Measurements from ENCODE around the gene SMOC2. TPM values are rescaled to one million over a fixed set of nuclear protein-coding genes. Genes with fewer than 3 reads are reported as not detected.

Gene SMOC2
- total and polyA plus RNA-seq, 2 of the 13 experiments (the other 11 are each of a cell fraction or from before 2014, with no cell fraction given): not detected

DNA sequence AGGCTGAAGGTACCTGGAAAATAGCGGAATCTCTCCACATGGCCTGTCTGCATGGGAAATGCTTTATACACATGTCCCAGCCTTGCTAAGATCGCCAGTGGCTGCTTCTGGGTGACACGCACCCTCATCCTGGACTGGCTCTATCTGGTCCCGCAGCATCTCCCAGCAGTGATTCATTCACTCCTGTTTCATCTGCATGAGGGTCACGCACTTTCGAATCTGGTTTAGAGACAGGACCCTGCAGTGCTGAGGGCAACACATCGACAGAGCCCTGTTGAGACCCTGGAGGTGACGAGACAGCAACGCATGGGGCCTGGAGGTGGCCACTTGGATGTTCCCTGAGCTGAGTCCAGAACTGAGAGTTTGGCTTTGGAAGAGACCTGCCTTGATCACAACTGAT, 136.5 kb downstream of the SMOC2 start:
- H3K9me3 ChIP-seq (ENCODE audit: low read length): no peaks in the 10 kb centered on the region
- no peak overlapping the region for H3K4me3 ChIP-seq (replicated peaks in 1 of 3; ENCODE audit: insufficient read depth in 1 of 3, low read depth in 2 of 3, low read length in 3 of 3)
- H3K4me1 ChIP-seq (ENCODE audit: insufficient read depth, low read length): no peaks in the 10 kb centered on the region
- BruUV-seq (replicated peaks): no TSS peak
- no peak for DNase-seq (ENCODE audit: low spot score)
- no peak overlapping the region for H2AFZ ChIP-seq (ENCODE audit: low read length)
- H3K9ac ChIP-seq (ENCODE audit: insufficient read depth, low read depth, low read length): no peak overlapping the region
- in situ Hi-C loops (cut with HindIII; ENCODE audit: extremely low pct_ligation_motif_present, low pct_unique_long_range_greater_than_20kb): no loop called here
- H3K27ac ChIP-seq (ENCODE audit: extremely low read length, insufficient read depth, low read length): no peak overlapping the region
- no peak overlapping the region for H3K4me2 ChIP-seq (ENCODE audit: low read depth, low read length)
- no peak for ATAC-seq
- H3K79me2 ChIP-seq (ENCODE audit: insufficient read depth, low read length): no peaks in the 10 kb centered on the region
- no peak for FAIRE-seq
- H3K27me3 ChIP-seq (ENCODE audit: control insufficient read depth in 1 of 2, insufficient read depth in 2 of 2, low read length in 2 of 2): peaks cover 29 to 91% of the 10 kb centered on the region in 2 experiments
- intact Hi-C loops (cut with micrococcal nuclease; ENCODE audit: unreplicated experiment): no loop called here
- CTCF ChIA-PET (ENCODE audit: low intra/inter-chr PET ratio, low total read pairs): no interaction called here
- H4K20me1 ChIP-seq (ENCODE audit: insufficient read depth, low read length): no peaks in the 10 kb centered on the region
- 19% methylated on average over 8 of the region's 9 CpGs for WGBS (ENCODE audit: low lambda C conversion rate)
- POLR2A ChIA-PET: no interaction called here
- TF ChIP-seq ZEB1 (IDR thresholded peaks at IDR 0.05; ENCODE audit: insufficient replicate concordance, low read depth) (no peak), ZNF678 (CRISPR knock-in tag; IDR thresholded peaks at IDR 0.05) (no peak), ZNF496 (CRISPR knock-in tag; IDR thresholded peaks at IDR 0.05; ENCODE audit: insufficient replicate concordance) (no peak), GTF2F1 (IDR thresholded peaks at IDR 0.05; ENCODE audit: low read length) (no peak), NCOR1 (IDR thresholded peaks at IDR 0.05; ENCODE audit: borderline replicate concordance, low read length) (no peak), HES4 (CRISPR knock-in tag; IDR thresholded peaks at IDR 0.05; ENCODE audit: borderline replicate concordance) (no peak), RARA (CRISPR knock-in tag; IDR thresholded peaks at IDR 0.05) (no peak), ZNF83 (CRISPR knock-in tag; IDR thresholded peaks at IDR 0.05; ENCODE audit: borderline replicate concordance) (no peak), ZFY (CRISPR knock-in tag; IDR thresholded peaks at IDR 0.05) (no peak), PRMT3 (CRISPR knock-in tag; IDR thresholded peaks at IDR 0.05; ENCODE audit: borderline replicate concordance, low read depth) (no peak), MIXL1 (CRISPR knock-in tag; IDR thresholded peaks at IDR 0.05) (no peak), KLF12 (CRISPR knock-in tag; IDR thresholded peaks at IDR 0.05; ENCODE audit: borderline replicate concordance) (no peak)
- TF ChIP-seq, protein P1, sequence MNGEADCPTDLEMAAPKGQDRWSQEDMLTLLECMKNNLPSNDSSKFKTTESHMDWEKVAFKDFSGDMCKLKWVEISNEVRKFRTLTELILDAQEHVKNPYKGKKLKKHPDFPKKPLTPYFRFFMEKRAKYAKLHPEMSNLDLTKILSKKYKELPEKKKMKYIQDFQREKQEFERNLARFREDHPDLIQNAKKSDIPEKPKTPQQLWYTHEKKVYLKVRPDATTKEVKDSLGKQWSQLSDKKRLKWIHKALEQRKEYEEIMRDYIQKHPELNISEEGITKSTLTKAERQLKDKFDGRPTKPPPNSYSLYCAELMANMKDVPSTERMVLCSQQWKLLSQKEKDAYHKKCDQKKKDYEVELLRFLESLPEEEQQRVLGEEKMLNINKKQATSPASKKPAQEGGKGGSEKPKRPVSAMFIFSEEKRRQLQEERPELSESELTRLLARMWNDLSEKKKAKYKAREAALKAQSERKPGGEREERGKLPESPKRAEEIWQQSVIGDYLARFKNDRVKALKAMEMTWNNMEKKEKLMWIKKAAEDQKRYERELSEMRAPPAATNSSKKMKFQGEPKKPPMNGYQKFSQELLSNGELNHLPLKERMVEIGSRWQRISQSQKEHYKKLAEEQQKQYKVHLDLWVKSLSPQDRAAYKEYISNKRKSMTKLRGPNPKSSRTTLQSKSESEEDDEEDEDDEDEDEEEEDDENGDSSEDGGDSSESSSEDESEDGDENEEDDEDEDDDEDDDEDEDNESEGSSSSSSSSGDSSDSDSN (CRISPR knock-in tag; IDR thresholded peaks at IDR 0.05): no peak
- TF ChIP-seq, protein P2, sequence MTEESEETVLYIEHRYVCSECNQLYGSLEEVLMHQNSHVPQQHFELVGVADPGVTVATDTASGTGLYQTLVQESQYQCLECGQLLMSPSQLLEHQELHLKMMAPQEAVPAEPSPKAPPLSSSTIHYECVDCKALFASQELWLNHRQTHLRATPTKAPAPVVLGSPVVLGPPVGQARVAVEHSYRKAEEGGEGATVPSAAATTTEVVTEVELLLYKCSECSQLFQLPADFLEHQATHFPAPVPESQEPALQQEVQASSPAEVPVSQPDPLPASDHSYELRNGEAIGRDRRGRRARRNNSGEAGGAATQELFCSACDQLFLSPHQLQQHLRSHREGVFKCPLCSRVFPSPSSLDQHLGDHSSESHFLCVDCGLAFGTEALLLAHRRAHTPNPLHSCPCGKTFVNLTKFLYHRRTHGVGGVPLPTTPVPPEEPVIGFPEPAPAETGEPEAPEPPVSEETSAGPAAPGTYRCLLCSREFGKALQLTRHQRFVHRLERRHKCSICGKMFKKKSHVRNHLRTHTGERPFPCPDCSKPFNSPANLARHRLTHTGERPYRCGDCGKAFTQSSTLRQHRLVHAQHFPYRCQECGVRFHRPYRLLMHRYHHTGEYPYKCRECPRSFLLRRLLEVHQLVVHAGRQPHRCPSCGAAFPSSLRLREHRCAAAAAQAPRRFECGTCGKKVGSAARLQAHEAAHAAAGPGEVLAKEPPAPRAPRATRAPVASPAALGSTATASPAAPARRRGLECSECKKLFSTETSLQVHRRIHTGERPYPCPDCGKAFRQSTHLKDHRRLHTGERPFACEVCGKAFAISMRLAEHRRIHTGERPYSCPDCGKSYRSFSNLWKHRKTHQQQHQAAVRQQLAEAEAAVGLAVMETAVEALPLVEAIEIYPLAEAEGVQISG (CRISPR knock-in tag; IDR thresholded peaks at IDR 0.05): no peak
- TF ChIP-seq, protein P3, sequence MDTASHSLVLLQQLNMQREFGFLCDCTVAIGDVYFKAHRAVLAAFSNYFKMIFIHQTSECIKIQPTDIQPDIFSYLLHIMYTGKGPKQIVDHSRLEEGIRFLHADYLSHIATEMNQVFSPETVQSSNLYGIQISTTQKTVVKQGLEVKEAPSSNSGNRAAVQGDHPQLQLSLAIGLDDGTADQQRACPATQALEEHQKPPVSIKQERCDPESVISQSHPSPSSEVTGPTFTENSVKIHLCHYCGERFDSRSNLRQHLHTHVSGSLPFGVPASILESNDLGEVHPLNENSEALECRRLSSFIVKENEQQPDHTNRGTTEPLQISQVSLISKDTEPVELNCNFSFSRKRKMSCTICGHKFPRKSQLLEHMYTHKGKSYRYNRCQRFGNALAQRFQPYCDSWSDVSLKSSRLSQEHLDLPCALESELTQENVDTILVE (CRISPR knock-in tag; IDR thresholded peaks at IDR 0.05): no peak
- TF ChIP-seq, protein P4, sequence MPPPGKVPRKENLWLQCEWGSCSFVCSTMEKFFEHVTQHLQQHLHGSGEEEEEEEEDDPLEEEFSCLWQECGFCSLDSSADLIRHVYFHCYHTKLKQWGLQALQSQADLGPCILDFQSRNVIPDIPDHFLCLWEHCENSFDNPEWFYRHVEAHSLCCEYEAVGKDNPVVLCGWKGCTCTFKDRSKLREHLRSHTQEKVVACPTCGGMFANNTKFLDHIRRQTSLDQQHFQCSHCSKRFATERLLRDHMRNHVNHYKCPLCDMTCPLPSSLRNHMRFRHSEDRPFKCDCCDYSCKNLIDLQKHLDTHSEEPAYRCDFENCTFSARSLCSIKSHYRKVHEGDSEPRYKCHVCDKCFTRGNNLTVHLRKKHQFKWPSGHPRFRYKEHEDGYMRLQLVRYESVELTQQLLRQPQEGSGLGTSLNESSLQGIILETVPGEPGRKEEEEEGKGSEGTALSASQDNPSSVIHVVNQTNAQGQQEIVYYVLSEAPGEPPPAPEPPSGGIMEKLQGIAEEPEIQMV (CRISPR knock-in tag; IDR thresholded peaks at IDR 0.05; ENCODE audit: low read depth): no peak
- no peaks in the 10 kb centered on the region for H3K36me3 ChIP-seq (replicated peaks in 1 of 2; ENCODE audit: control insufficient read depth in 1 of 2, insufficient read depth in 2 of 2, low read length in 2 of 2)

All from HepG2 (cell line).